NB4 (cell line): ENCODE measurements around the gene MYOM1.

Experiments
- CTCF ChIP-seq: IDR thresholded peaks from one replicate; pipeline ENCODE4 v1.5.1; 2012; ENCODE audit warnings: low read depth, low read length
- MAX ChIP-seq: IDR thresholded peaks from 2 replicates; pipeline ENCODE4 v1.6.1; 2011; ENCODE audit warnings: low read depth, low read length
- MYC ChIP-seq: IDR thresholded peaks from 2 replicates; pipeline ENCODE4 v1.6.1; 2011; ENCODE audit warnings: low read depth, low read length
- POLR2A ChIP-seq: IDR thresholded peaks from 2 replicates; pipeline ENCODE4 v1.6.1; 2011; ENCODE audit warnings: mild to moderate bottlenecking; ENCODE audit not compliant: insufficient read length; ENCODE audit errors: extremely low read depth

- TF ChIP-seq CTCF (no peak), POLR2A (no peak), MYC (no peak), MAX (no peak)
Measured at GRCh38 chr18:3265564-3266033, 45.8 kb upstream of the MYOM1 start.
